Glutamatergic neuron (in vitro differentiated cells): Measurements from ENCODE around the gene ECEL1. TPM values are rescaled to one million over a fixed set of nuclear protein-coding genes. Genes with fewer than 3 reads are reported as not detected.

Experiments used
- DNase-seq: peaks from one replicate; pipeline ENCODE4 v3.0.0; 2022
- H3K27ac Mint-ChIP-seq: one replicate; pipeline ENCODE4 v1.8.0; 2020; ENCODE audit warnings: mild to moderate bottlenecking, mixed read lengths, inconsistent platforms; ENCODE audit not compliant: unreplicated experiment
- H3K27me3 Mint-ChIP-seq: one replicate; pipeline ENCODE4 v1.8.0; 2020; ENCODE audit warnings: mild to moderate bottlenecking, moderate library complexity, mixed read lengths, inconsistent platforms; ENCODE audit not compliant: unreplicated experiment
- H3K36me3 Mint-ChIP-seq: one replicate; pipeline ENCODE4 v1.8.0; 2020; ENCODE audit warnings: mild to moderate bottlenecking, mixed read lengths, inconsistent platforms; ENCODE audit not compliant: unreplicated experiment
- H3K4me1 Mint-ChIP-seq: one replicate; pipeline ENCODE4 v1.8.0; 2020; ENCODE audit warnings: mild to moderate bottlenecking, low read depth, mixed read lengths, inconsistent platforms; ENCODE audit not compliant: unreplicated experiment
- H3K4me3 Mint-ChIP-seq: one replicate; pipeline ENCODE4 v1.8.0; 2020; ENCODE audit warnings: mild to moderate bottlenecking, mixed read lengths, inconsistent platforms; ENCODE audit not compliant: unreplicated experiment
- H3K9me3 Mint-ChIP-seq: one replicate; pipeline ENCODE4 v1.8.0; 2020; ENCODE audit warnings: mild to moderate bottlenecking, moderate library complexity, mixed read lengths, inconsistent platforms; ENCODE audit not compliant: unreplicated experiment
- total RNA-seq: library from RNA; stranded (reverse); fragmentation: NEBNext Ultra II Directional; extraction: Animal tissue kit (Norgen Biotek cat#: 25700); gene quantifications from one replicate; pipeline ENCODE4 v1.2.1, GENCODE V29; 2021; ENCODE audit not compliant: unreplicated experiment
- TF ChIP-seq, protein P1 (sequence below): fragments of 200-600 bp; sonication (generic); IDR thresholded peaks from one replicate; pipeline ENCODE4 v1.5.0; 2021; ENCODE audit not compliant: partially characterized antibody, unreplicated experiment

The ECEL1 gene
- total RNA-seq, 1 donor from 2014 or later, result 2.3 TPM

DNA sequence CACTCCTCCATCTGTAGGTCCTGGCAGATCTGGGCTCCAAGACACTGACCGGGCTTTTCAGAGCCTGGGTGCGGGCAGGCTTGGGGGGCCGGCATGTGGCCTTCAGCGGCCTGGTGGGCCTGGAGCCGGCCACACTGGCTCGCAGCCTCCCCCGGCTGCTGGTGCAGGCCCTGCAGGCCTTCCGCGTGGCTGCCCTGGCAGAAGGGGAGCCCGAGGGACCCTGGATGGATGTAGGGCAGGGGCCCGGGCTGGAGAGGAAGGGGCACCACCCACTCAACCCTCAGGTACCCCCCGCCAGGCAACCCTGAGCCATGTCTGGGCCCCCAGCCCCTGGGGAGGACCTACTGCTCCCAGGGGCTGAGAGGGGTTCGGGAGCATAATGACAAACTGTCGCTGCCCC lies 37.6 kb upstream of the ECEL1 start:
- peak; percentile 42 for DNase-seq
- Mint-ChIP-seq H3K4me3 (no peak overlapping the region), H3K36me3 (no peaks in the 10 kb centered on the region), H3K27ac (no peak overlapping the region), H3K27me3 (peaks cover 12% of the 10 kb centered on the region), H3K9me3 (peaks cover 2% of the 10 kb centered on the region), H3K4me1 (peaks cover 3% of the 10 kb centered on the region)
- TF ChIP-seq, protein P1, sequence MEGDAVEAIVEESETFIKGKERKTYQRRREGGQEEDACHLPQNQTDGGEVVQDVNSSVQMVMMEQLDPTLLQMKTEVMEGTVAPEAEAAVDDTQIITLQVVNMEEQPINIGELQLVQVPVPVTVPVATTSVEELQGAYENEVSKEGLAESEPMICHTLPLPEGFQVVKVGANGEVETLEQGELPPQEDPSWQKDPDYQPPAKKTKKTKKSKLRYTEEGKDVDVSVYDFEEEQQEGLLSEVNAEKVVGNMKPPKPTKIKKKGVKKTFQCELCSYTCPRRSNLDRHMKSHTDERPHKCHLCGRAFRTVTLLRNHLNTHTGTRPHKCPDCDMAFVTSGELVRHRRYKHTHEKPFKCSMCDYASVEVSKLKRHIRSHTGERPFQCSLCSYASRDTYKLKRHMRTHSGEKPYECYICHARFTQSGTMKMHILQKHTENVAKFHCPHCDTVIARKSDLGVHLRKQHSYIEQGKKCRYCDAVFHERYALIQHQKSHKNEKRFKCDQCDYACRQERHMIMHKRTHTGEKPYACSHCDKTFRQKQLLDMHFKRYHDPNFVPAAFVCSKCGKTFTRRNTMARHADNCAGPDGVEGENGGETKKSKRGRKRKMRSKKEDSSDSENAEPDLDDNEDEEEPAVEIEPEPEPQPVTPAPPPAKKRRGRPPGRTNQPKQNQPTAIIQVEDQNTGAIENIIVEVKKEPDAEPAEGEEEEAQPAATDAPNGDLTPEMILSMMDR, result no peak

DNA sequence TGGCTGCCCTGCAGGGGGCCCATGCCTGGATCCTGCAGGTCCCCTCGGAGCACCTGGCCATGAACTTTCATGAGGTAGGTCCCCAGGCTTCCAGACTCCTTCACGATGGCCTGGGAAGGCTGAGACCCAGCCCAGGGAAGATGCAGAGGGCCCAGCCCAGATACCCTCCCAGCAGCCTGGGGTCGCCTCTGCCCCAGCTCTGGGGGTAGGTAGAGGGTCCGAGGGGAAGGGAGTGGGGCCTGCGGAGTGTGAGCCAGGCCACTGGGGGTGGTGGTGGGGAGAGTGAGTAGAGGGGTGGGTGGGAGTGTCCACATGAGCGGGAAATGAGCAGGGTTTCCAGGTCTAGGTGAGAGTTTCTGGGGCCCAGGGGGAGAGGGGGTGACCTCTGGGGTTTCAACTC lies 37.1 kb upstream of the ECEL1 start:
- Mint-ChIP-seq H3K4me3 (no peak overlapping the region), H3K27ac (no peak overlapping the region), H3K4me1 (peaks cover 3% of the 10 kb centered on the region), H3K27me3 (peaks cover 12% of the 10 kb centered on the region), H3K36me3 (no peaks in the 10 kb centered on the region), H3K9me3 (peaks cover 2% of the 10 kb centered on the region)
- TF ChIP-seq, protein P1, result no peak
- peak; percentile 20 for DNase-seq

DNA sequence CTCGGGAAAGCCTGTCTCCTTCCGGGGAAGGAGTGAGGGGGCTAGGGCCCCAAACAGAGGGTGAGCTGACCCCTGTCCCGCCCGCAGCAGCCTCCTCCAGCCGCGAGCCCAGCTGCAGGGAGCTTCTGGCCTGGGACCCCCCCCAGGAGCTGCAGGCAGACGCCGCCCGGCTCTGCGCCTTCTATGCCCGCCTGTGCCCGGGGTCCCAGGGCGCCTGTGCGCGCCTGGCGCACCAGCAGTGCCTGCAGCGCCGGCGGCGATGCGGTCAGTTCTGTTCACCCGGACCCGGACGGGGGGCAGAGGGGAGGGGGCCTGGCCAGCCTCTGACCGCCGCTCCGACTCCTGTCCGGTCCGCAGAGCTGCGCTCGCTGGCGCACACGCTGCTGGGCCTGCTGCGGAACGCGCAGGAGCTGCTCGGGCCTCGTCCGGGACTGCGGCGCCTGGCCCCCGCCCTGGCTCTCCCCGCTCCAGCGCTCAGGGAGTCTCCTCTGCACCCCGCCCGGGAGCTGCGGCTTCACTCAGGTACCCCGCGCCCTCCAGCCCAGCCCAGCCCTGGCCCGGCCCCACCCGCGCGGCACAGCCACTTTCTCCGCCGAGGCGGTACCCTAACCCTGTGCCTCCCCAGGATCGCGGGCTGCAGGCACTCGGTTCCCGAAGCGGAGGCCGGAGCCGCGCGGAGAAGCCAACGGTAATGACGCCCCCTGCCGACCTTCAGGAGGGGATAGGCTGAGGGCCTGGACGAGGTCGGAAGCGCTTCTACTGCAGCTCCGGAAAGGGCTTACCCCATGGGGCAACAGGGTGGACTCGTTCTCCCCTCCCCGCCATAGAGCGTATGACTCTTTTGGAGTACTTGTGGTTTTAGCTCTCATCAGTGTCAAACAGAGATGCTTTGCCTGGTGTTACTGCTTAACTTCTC lies 36.3 kb upstream of the ECEL1 start:
- Mint-ChIP-seq H3K4me3 (peak overlapping the region; percentile 65), H3K27me3 (peaks cover 12% of the 10 kb centered on the region), H3K9me3 (peaks cover 2% of the 10 kb centered on the region), H3K36me3 (no peaks in the 10 kb centered on the region), H3K4me1 (peaks cover 3% of the 10 kb centered on the region), H3K27ac (peak overlapping the region; percentile 28)
- DNase-seq, result peak; percentile 84
- TF ChIP-seq, protein P1, result peak; percentile 51

DNA sequence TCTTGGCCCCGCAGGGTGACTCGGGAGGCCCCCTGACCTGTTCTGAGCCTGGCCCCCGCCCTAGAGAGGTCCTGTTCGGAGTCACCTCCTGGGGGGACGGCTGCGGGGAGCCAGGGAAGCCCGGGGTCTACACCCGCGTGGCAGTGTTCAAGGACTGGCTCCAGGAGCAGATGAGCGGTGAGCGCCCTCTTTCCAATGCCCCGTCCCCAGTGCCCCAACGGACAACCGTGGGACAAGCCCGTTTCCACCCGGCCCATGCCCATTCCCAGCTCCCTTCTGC lies 35.7 kb upstream of the ECEL1 start:
- H3K27me3 Mint-ChIP-seq, result peaks cover 12% of the 10 kb centered on the region
- peaks cover 3% of the 10 kb centered on the region for H3K4me1 Mint-ChIP-seq
- peaks cover 4% of the 10 kb centered on the region for H3K9me3 Mint-ChIP-seq
- H3K36me3 Mint-ChIP-seq, result no peaks in the 10 kb centered on the region
- no peak overlapping the region for H3K27ac Mint-ChIP-seq
- DNase-seq, result no peak
- H3K4me3 Mint-ChIP-seq, result no peak overlapping the region
- TF ChIP-seq, protein P1, result no peak

DNA sequence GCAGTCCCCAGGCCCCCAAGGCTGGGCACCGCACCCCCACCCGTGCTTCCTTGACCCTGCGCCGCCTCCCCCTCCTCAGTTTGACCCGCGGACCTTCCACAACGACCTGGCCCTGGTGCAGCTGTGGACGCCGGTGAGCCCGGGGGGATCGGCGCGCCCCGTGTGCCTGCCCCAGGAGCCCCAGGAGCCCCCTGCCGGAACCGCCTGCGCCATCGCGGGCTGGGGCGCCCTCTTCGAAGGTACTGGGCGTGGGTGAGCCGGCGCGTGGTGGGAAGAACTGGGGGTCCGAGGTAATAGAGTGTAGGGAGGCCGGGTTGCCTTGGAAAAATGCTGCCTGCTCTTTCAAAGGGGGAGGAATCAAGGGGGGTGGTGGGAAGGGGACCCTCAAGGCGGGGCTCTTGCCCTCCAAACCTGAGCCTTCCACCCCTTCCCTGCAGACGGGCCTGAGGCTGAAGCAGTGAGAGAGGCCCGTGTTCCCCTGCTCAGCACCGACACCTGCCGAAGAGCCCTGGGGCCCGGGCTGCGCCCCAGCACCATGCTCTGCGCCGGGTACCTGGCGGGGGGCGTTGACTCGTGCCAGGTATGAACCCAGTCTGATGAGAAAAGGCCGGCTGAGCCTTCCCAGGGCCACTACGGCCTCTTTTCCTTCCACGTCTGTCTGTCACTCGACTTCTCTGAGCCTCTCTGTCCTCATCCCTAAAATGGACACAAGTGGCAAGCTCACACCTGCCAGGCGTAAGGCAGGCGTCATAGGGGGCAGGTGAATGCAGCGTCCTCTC lies 35.2 kb upstream of the ECEL1 start:
- TF ChIP-seq, protein P1, result no peak
- Mint-ChIP-seq H3K9me3 (peaks cover 4% of the 10 kb centered on the region), H3K27me3 (peaks cover 12% of the 10 kb centered on the region), H3K4me3 (no peak overlapping the region), H3K36me3 (no peaks in the 10 kb centered on the region), H3K27ac (no peak overlapping the region), H3K4me1 (peaks cover 3% of the 10 kb centered on the region)
- DNase-seq, result no peak
